SKM-1 treated with dmso at 0.1 percent for 144 hours (cell line): ENCODE results near the gene TOR1AIP2.

Source experiments
- DNase-seq: peaks from one replicate; lab custom pipeline; 2025; ENCODE audit not compliant: unreplicated experiment; lab: John Stamatoyannopoulos, UW

TOR1AIP2 gene

DNA sequence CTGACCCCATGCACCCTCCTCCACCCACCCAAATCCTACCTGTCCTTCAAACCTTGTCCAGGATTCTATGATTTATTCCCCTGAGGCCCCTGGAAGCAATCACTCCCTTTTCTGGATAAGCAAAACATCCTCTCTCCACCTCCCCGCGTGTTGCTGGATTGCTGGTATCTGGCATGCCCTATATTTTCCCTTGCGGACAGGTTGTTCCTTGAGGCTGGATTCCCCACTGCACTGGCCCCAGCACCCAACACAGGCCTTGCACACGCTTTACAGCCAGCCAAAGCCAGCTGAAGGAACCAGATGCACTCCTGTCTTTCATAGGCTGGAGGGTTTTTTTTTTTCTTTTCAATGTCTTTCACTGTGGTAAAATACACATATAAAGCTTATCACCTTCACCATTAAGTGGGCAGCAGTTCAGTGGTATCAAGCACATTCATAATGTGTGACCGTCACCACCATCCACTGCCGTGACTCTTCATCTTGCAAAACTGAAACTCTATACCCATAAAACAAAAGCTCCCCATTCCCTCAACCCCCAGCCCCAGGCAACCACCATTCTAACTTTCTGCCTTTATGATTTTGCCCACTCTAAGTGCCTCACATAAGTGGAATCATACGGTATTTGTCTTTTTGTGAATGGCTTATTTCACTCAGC, 50.9 kb downstream of the TOR1AIP2 start:
- no peak for DNase-seq

DNA sequence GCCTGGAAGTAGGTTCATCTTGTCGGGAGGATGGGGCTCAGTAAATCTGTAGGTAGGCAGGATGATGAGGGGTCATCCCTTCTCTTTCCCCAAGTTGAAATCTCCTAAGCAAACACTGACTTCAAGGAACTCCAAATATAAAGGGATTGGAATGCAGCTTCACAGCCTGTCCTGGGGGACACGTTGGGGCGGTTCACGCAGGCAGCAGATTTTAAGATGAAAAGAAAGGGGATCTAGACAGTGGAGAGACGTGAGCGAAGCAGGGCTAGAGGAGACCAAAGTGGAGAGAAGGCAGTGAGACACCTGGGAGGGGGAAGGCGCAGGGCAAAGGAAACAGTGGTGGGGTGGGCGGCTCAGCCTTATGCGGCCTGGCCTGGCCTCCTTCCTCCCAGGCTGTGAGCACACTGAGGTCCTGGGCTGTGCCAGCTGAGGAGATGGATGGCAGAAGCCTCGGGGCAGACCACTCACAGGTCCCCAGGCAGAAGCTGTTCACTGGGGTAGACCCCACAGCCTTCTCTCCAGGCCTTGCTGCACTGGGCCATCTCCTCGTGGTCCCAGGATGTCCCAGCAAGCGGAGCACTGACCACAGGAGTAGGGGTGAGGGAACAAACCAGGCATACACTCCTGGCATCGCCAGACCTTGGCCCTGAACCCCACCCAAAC, 51.7 kb downstream of the TOR1AIP2 start:
- no peak for DNase-seq

DNA sequence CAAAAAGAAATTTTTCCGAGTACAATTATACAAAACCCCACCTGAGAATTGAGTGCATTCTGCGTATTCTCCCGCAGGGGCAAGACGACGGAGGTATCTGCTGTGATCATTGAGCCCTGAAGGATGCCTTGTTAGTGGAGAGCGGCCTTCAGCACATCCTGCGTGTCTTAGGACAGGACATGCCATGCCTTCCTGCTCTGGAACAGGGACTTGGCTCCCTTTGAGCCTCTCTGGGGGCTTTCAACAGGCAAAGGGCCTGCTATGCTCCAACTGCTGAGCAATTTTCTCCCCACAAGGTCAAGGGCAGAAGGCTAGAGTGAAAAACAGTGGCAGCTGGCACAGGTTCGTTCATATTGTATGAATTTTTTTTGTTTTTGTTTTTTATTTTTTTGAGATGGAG, 52.4 kb downstream of the TOR1AIP2 start:
- no peak for DNase-seq

DNA sequence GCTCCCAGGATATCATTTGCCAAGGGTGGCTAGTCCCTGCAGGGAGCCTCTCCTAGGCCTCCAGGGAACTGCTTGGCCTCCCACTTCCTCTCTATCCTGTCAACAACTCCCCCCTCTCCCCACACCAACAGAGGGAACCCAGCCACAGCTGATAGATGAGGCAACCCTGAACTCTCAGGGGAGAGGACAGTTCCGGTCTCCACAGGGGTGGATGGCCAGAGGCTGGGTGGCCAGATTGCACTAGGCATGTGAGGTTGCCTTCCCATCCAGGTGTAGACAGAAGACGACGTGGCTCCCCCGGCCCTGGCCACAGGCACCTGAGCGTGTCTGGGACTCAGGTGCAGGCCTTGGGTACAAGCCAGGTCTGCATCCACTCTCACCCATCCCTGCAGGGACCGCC, 53.3 kb downstream of the TOR1AIP2 start:
- DNase-seq: peak; percentile 75

DNA sequence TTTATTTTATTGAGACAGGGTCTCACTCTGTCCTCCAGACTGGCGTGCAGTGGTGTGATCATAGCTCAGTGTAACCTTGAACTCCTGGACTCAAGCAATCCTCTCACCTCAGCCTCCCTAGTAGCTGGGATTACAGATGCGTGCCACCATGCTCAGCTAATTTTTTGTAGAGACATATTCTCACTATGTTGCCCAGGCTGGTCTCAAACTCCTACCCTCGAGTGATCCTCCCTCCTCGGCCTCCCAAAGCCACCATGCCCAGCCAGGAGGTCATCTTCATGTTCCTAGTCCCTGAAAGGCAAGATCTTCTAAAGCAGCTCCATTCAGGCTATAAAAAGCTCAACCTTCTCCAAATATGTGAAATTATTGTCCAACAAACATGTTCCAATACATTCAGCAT, 53.9 kb downstream of the TOR1AIP2 start:
- no peak for DNase-seq

DNA sequence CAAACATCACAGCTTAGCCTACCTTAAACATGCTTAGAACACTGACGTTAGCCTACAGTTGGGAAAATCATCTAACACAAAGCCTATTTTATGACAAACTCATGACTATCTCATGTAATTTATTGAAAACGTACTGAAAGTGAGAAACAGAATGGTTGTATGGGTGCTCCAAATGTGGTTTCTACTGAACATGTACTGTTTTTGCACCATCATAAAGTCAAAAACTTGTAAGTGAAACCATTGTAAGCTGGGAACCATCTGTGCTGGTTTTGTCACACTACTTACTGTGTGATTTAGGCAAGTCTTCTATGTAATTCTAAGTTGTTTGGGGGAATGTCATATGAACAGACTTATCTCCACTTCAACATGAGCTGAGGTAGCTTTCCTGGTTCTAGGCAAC, 55.5 kb downstream of the TOR1AIP2 start:
- no peak for DNase-seq

DNA sequence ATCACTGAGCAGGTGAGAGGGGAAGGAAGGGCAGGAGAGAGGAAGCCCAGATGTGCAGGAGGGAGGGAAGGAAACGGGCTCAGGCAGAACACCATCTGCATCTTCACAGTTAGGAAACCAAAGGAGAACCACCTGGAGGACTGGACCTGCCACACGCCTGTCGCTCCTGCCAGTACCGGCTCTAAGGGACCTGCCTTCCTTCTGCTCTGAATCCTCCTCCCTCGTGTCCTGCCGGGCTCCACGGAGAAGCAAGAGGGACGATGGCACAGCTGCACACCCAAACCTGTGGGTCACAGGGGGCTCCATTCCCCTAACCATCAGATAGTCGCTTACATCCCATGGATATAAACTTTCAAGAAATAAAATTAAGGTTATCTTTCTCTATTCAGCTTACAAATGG, 56.1 kb downstream of the TOR1AIP2 start:
- DNase-seq: no peak

DNA sequence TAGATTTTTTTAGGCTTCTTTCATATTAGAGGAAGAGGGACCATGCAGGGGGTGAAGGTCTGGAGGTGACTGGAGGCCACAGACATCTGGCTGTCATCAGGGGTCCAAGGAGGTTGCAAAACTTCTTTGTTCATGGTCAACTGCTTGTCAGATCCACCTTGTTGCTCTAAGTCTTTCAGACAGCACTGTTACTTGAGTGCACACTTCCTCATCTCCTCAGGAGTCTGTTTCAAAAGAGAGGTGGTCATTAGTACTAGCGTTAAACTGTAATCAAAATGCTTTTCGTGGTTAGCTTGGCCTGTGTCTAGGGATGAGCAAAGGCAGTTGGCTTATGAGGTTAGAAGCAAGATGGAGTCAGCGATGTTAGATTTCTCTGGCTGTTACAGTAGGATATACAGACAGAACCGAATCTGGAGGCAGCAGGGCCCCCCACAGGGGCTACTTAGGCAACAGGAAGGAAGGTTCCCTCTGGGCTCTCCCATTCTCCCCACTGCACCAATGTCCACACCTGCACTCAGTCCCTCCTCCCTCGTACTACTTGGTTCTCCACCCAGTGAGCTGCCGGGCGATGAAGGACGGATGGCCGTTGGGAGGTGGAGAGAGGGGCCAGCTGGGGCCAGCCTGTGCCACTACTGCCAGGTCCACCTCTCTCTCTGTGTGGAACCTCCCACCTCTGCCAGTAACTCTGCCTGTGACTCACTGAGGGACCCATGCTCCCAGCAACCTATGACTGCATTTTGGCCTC, 57.2 kb downstream of the TOR1AIP2 start:
- peak; percentile 96 for DNase-seq

DNA sequence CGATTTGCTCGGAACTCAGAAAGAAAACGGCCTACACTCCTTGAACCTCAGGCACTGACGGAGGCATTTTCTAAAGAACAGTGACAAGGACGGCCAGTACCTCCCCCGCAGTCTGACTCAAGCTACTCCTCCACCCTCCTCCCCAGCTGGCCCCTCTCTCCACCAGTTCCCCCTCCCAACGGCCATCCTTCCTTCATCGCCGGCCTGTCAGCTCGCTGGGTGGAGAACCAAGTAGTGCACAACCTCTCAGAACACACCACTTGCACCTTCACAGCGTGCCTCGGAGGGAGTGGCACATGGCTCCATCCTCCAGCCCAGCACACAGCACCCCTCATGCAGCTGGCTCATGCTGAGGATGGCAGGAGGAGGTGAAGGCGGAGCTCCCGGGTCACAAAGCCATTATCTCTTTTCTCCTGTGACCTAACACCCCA, 58.8 kb downstream of the TOR1AIP2 start:
- no peak for DNase-seq

DNA sequence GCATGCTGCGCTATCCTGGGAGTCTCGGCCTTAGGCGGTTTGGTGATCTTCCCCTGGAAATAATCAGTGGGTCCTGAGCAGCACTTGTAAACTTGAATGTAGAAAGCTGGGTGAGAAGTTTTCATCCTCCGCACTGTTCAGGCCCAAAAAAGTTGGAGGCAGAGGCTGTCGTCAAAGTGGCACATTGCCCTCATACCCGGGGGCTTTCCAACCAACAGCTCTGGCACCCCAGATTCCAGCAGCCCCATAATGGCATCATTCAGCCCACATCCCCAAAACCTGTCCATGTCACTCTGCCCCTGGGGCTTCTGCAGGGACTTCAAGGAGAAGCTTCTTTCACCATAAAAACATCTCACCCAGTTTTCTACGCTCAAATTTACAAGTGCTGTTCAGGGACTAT, 59.3 kb downstream of the TOR1AIP2 start:
- no peak for DNase-seq

DNA sequence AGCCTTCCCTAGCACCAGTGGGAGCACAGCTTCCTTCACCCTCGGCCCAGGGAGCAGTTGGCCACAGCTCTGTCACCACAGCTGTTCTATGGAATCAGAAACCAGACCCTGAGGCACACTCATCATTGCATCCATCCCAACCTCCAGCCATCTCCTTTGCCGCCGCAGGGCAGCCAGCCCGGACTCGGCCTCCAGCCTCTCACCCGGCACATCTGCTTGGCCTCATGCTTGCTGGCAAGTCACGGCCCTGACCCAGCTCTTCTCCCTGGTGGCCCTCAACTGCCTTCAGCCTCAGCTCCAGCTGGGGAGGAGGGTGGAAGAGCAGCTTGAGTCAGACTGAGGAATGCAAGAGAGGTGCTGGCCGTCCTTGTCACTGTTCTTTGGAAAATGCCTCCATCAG, 59.8 kb downstream of the TOR1AIP2 start:
- no peak for DNase-seq

DNA sequence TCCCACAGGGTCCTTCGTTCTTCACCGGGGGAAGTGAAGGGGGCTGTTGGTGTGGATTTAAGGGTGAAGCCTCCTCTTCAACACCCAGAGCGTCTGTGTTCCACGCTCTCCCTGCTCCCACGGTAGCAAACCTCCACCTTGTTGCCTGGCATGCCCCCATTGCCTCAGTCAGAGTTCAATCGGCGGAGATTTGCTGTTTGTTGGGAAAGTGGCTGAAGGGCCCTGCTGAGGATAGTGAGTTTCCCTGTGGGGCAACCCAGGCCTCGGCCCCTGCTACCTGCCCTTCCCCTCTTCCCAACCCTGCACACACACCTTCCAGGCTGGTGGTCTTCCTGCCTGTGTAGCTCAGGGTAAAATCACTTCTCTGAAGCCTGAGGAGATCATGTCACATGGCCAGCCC, 60.5 kb downstream of the TOR1AIP2 start:
- DNase-seq: no peak

DNA sequence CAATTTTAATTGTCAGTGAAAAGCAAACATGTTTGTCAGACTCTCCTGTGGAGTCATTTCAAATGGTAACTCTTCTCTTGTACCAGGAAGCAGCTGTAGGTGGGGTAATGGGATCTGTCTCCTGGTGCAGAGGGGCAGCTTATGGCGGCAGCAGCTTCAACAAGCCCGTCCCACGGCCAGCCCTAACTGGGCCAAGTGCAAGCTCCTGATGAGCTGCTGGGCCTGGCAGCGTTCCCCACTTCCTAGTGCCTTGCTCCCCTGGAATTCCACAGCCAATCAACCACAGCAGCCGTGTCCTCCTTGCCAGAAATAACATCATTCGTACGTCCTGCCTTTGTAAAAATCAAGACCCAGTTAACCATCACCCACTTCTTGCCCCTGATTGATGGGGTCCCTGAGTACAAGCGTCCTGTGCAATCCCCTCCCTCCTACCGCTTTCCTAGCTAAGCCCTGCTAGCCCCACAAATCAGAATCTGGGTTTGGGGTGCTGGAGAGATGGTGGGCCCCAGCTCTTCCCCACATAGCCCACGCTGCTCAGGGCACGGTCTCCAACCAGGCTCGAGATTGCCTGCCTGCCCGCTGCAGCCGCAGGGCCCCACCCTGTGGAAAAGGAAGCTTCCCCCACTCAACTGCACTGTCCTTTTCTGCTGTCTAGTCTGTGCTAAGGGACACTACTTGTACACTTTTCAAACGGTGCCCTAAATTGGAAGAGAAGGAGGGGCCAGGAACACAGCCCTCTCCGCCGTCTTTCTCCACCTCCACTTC, 61.2 kb downstream of the TOR1AIP2 start:
- no peak for DNase-seq

DNA sequence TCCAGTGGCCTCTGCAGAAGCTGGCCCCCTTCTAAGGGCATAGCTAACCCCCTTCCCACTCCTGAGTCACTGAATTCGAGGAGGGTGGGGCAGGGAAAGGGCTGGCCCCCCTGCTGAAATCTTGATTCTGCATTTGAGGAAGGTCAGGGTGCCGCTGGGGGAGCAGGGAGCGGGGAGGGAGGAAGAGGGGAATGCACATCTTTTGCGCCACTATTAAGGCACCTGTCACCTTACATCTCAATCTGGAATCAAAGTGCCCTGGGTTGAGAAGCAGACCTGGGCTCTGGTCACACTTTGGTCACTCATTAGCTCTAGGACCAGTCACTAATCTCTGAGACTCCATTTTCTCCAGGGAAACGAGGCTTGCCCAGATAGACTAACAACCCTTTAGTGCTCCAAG, 62.0 kb downstream of the TOR1AIP2 start:
- no peak for DNase-seq

DNA sequence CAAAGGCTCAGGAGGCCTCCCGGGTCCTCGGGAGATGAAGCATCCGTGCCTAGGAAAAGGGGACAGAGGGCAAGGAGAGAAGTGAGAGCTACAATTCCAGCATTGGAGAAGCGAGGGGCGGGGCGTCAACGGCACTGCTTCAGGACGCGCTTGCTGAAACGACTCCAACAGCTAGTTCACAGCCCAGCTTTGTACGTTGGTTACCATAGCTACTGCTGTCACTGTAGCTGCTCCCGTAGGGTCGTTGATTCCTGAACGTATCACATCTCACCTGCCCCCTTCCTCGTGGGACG, 63.1 kb downstream of the TOR1AIP2 start:
- no peak for DNase-seq

DNA sequence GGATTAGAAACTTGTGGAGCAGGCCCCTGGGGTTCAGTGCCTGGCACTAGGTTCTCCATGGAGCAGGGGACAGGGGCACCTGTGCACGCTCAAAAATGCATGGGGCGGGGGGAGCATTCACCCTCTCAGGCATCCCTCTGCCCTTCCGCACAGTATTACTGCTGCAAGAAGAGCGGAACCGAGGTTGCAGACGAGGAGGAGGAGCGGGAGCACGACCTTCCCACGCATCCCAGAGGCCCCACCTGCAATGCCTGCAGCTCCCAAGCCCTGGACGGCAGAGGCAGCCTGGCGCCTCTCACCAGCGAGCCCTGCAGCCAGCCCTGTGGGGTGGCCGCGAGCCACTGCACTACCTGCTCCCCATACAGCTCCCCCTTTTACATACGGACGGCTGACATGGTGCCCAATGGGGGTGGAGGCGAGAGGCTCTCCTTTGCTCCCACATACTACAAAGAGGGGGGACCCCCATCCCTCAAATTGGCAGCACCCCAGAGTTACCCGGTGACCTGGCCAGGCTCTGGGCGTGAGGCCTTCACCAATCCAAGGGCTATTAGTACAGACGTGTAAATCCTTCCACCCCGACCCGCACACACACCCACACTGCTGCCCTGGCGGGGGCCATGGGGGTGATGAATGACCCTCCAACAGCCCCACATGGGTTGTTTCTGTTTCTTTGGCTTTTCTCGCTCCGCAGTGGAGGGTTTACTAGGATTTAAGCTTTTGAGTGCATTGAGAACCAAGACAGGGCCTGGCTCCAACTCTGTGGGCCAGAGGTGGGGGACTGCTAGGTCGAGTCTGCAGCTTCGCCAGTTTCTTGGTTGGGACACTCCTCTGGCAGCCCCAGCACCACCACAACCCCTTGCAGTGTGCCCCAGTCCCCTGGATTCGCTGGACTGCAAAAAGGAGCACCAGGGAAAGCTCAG, 63.7 kb downstream of the TOR1AIP2 start:
- DNase-seq: no peak

DNA sequence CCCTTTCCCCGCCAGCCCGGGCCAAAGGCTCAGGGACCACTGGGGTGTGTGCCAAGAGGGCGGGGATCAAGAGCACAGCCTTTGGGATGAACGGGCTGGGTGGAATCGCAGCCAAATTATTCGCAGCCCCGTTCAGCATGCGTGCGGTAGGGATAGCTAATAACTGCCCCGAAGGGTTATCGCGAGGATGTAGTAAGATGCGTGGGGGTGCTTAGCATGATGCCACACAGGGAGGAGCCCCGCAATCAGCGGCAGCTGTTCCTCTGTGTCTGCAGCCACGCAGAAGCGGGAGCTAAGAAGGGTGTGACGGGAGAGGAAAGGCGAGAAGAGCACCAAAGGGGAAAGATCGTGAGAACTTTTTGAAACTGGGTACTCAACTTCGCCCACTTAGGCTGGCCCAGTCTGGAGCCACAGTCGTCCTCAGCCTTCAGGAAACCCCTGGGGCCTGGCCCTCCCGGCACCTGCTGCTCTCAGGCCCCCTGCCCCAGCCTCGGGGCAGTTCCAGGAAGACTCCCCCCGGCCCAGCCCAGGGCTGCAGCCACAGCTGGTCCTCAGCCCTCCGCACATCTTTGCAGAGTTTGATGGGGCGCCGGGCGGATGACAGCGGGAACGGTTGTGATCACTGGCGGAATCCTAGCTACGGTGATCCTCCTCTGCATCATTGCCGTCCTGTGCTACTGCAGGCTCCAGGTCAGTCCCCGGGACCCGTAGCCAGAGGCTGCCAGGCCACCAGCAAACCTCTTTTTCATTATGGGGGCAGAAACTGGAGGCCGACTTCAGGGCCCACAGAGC, 64.9 kb downstream of the TOR1AIP2 start:
- DNase-seq: no peak

DNA sequence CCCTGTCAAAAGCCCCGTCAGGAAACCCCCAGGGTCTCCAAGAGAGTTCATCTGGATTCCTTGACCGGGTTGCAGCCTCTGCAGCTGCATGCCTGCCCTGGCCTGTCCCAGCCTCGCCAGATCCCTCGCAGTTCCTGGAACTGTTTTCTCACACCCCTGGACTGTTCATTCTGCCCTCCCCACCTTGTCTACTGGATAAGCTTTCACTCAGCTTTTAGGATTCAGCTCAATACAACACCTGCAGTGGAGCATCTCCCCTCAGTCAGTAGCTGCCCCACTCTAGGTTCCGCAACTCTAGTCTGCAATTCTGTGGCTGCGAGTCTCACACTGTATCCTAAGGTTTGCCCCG, 67.3 kb downstream of the TOR1AIP2 start:
- no peak for DNase-seq

DNA sequence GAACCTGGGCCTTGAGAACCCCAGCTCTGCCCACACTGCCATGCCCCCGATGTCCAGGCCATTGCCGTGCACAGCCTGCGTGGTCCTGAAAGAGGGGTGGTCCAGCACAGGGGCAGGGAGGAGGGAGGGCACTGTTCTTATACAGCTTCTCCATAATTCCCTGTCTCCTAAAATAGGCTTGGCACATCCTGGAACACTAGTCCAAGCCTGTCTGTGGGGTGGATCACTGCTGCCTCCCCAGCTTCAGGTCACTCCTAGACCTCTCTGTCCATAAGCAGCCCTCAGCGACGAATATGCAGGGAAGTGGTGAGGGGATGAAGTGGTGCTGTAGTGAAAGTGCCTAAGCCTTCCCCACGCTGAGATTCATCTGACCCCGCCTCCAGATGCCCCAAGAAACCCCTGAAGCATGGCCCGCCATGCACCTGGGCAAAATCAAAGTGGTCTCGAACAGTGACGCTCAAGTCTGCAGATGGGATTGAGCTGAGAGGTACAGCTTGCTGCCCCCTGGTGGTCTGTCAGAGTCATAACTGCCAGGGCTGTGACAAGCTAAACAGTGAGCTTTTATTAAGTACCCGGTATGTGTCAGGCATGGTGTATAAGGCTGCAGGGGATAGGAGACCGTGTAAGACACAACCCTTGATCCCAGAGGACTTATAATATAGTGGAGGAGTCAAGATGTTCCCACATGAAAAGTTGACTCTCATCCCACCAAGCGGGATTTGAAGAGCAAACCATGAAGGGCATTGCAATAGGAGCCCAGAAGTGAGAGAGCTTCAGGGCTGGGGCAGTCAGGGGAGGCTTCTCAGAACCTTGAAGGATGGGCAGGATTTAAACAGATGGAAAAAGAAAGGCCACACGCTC, 67.9 kb downstream of the TOR1AIP2 start:
- peak; percentile 66 for DNase-seq
